PC-9 (cell line): ENCODE results near the gene EGF. TPM values are rescaled to one million over a fixed set of nuclear protein-coding genes. Genes with fewer than 3 reads are reported as not detected.

Experiments
- BruUV-seq: library from RNA; stranded (reverse); fragments of 400-500 nt; replicated peaks from 2 replicates; lab custom pipeline; 2021; lab: Mats Ljungman, UMichigan
- CTCF ChIA-PET: fragments of 300-600 bp; sonication (Branson Sonifier 250); formaldehyde crosslinking; loops from one replicate; lab custom pipeline; 2022; ENCODE audit warnings: antibody characterized with exemption; lab: Charles Lee
- POLR2A ChIA-PET: fragments of 300-600 bp; sonication (Branson Sonifier 250); formaldehyde crosslinking; loops from one replicate; lab custom pipeline; 2022; ENCODE audit warnings: antibody characterized with exemption; ENCODE audit not compliant: unreplicated experiment; lab: Charles Lee
- DNase-seq, 2 experiments: peaks; one replicate each; pipeline versions ENCODE4 v3.0.0 to v3.0.0-alpha.2; 2015 to 2022; ENCODE audit warnings: mixed read lengths in 1 of 2
- H2AFZ ChIP-seq: fragments of 200-600 bp; sonication (generic); 2 replicates; pipeline ENCODE4 v1.8.1; 2017; ENCODE audit warnings: antibody characterized with exemption
- H3F3A ChIP-seq: fragments of 200-600 bp; sonication (generic); 2 replicates; pipeline ENCODE4 v1.8.1; 2017; ENCODE audit warnings: antibody characterized with exemption, mild to moderate bottlenecking, low read depth; ENCODE audit not compliant: insufficient read depth
- H3K27ac ChIP-seq: fragments of 200-600 bp; sonication (generic); 2 replicates; pipeline ENCODE4 v1.6.1; 2016; ENCODE audit warnings: mixed run types
- H3K27me3 ChIP-seq: fragments of 200-600 bp; sonication (generic); 2 replicates; pipeline ENCODE4 v1.6.1; 2016; ENCODE audit warnings: low read depth, mixed run types; ENCODE audit not compliant: insufficient read depth
- H3K36me3 ChIP-seq: fragments of 200-600 bp; sonication (generic); 2 replicates; pipeline ENCODE4 v1.6.1; 2016; ENCODE audit warnings: low read depth, mixed run types
- H3K4me1 ChIP-seq: fragments of 200-600 bp; sonication (generic); replicated peaks from 2 replicates; pipeline ENCODE4 v1.6.1; 2016; ENCODE audit warnings: mixed run types; ENCODE audit not compliant: insufficient read depth
- H3K4me2 ChIP-seq: fragments of 200-600 bp; sonication (generic); 2 replicates; pipeline ENCODE4 v1.6.1; 2017; ENCODE audit warnings: mixed run types
- H3K4me3 ChIP-seq: fragments of 200-600 bp; sonication (generic); 2 replicates; pipeline ENCODE4 v1.6.1; 2016; ENCODE audit warnings: mixed run types
- H3K79me2 ChIP-seq: fragments of 200-600 bp; sonication (generic); 2 replicates; pipeline ENCODE4 v1.6.1; 2017; ENCODE audit warnings: low read depth, mixed run types
- H3K9me2 ChIP-seq: fragments of 200-600 bp; sonication (generic); 2 replicates; pipeline ENCODE4 v1.8.1; 2017; ENCODE audit warnings: mild to moderate bottlenecking; ENCODE audit not compliant: insufficient read depth
- H3K9me3 ChIP-seq: fragments of 200-600 bp; sonication (generic); 2 replicates; pipeline ENCODE4 v1.8.1; 2016; ENCODE audit warnings: low read depth; ENCODE audit not compliant: insufficient read depth
- H4K20me1 ChIP-seq: fragments of 200-600 bp; sonication (generic); 2 replicates; pipeline ENCODE4 v1.8.1; 2017; ENCODE audit not compliant: insufficient read depth
- EZH2 ChIP-seq: fragments of 200-600 bp; sonication (generic); IDR thresholded peaks from 2 replicates; pipeline ENCODE4 v1.8.0; 2017; ENCODE audit warnings: antibody characterized with exemption, low read depth
- intact Hi-C: fragments of 100-400 bp; cut with micrococcal nuclease; formaldehyde crosslinking; loops from one replicate; pipeline ENCODE4 v1.10.0; 2022; ENCODE audit not compliant: unreplicated experiment
- total RNA-seq: library from RNA; stranded (reverse); gene quantifications from 2 replicates; pipeline ENCODE4 v1.2.3, GENCODE V29; 2021
- TF ChIP-seq, protein P1 (sequence below): fragments of 200-600 bp; sonication (generic); conservative IDR thresholded peaks from 2 replicates; pipeline ENCODE4 v1.6.1; 2017; ENCODE audit warnings: mixed run types, antibody characterized with exemption, mild to moderate bottlenecking, moderate library complexity

The EGF gene
- total RNA-seq, 1 experiment from 2014 or later, result 20.4 TPM

GRCh38 chr4:109967798-109968520 is 55.3 kb downstream of the EGF start:
- H3K9me2 ChIP-seq, result 0 out of 2 replicates have a peak, but pooled peaks cover 8% of the 10 kb centered on the region
- H3K79me2 ChIP-seq, result no peaks in the 10 kb centered on the region
- ChIA-PET CTCF (no interaction called here), POLR2A (no interaction called here)
- no peak overlapping the region for H2AFZ ChIP-seq
- intact Hi-C loops, result loop anchor here (5.0 kb wide), 1 partner anchor 56 kb away; the partner anchor contains the start of gene EGF
- H3K4me2 ChIP-seq, result peak overlapping the region; percentile 81
- BruUV-seq, result no TSS peak
- H3K27me3 ChIP-seq, result no peaks in the 10 kb centered on the region
- H3K4me1 ChIP-seq, result peaks cover 37% of the 10 kb centered on the region
- no peaks in the 10 kb centered on the region for H3K36me3 ChIP-seq
- no peaks in the 10 kb centered on the region for H3K9me3 ChIP-seq
- TF ChIP-seq, protein P1, sequence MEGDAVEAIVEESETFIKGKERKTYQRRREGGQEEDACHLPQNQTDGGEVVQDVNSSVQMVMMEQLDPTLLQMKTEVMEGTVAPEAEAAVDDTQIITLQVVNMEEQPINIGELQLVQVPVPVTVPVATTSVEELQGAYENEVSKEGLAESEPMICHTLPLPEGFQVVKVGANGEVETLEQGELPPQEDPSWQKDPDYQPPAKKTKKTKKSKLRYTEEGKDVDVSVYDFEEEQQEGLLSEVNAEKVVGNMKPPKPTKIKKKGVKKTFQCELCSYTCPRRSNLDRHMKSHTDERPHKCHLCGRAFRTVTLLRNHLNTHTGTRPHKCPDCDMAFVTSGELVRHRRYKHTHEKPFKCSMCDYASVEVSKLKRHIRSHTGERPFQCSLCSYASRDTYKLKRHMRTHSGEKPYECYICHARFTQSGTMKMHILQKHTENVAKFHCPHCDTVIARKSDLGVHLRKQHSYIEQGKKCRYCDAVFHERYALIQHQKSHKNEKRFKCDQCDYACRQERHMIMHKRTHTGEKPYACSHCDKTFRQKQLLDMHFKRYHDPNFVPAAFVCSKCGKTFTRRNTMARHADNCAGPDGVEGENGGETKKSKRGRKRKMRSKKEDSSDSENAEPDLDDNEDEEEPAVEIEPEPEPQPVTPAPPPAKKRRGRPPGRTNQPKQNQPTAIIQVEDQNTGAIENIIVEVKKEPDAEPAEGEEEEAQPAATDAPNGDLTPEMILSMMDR, result no peak
- no peak for TF ChIP-seq EZH2
- H4K20me1 ChIP-seq, result no peaks in the 10 kb centered on the region
- H3F3A ChIP-seq, result peaks cover 24% of the 10 kb centered on the region
- peak overlapping the region; percentile 49 for H3K4me3 ChIP-seq
- H3K27ac ChIP-seq, result peak overlapping the region; percentile 96
- peak; percentile 20 to 92 for DNase-seq

- Histone ChIP-seq H3K79me2 (no peaks in the 10 kb centered on the region), H3K4me3 (no peak overlapping the region), H3F3A (peaks cover 24% of the 10 kb centered on the region), H3K4me2 (peak overlapping the region; percentile 81), H2AFZ (no peak overlapping the region), H3K27ac (peak overlapping the region; percentile 96), H3K36me3 (no peaks in the 10 kb centered on the region), H3K4me1 (peaks cover 37% of the 10 kb centered on the region), H3K9me2 (0 out of 2 replicates have a peak, but pooled peaks cover 8% of the 10 kb centered on the region), H3K9me3 (no peaks in the 10 kb centered on the region), H4K20me1 (no peaks in the 10 kb centered on the region), H3K27me3 (no peaks in the 10 kb centered on the region)
- ChIA-PET POLR2A (no interaction called here), CTCF (no interaction called here)
- no peak for DNase-seq
- no TSS peak for BruUV-seq
- TF ChIP-seq EZH2, result no peak
- TF ChIP-seq, protein P1, result no peak
- intact Hi-C loops, result loop anchor here (5.0 kb wide), 1 partner anchor 57 kb away; the partner anchor contains the start of gene EGF
Measured at GRCh38 chr4:109969087-109969486, 56.4 kb downstream of the EGF start.

- no peaks in the 10 kb centered on the region for H3K79me2 ChIP-seq
- no TSS peak for BruUV-seq
- no peak overlapping the region for H2AFZ ChIP-seq
- CTCF ChIA-PET, result no interaction called here
- H3K27me3 ChIP-seq, result no peaks in the 10 kb centered on the region
- intact Hi-C loops, result loop anchor here (5.0 to 10.0 kb wide), 2 partner anchors 58 to 265 kb away; partner anchors contain the start of genes CASP6 and EGF
- no peaks in the 10 kb centered on the region for H3K9me3 ChIP-seq
- no peak for DNase-seq
- peaks cover 37% of the 10 kb centered on the region for H3K4me1 ChIP-seq
- no peak overlapping the region for H3K4me3 ChIP-seq
- H3F3A ChIP-seq, result peaks cover 24% of the 10 kb centered on the region
- no peaks in the 10 kb centered on the region for H4K20me1 ChIP-seq
- TF ChIP-seq, protein P1, result no peak
- no peak for TF ChIP-seq EZH2
- POLR2A ChIA-PET, result no interaction called here
- 0 out of 2 replicates have a peak, but pooled peaks cover 8% of the 10 kb centered on the region for H3K9me2 ChIP-seq
- no peak overlapping the region for H3K4me2 ChIP-seq
- H3K36me3 ChIP-seq, result no peaks in the 10 kb centered on the region
- H3K27ac ChIP-seq, result no peak overlapping the region
Measured at GRCh38 chr4:109969919-109970318, 57.2 kb downstream of the EGF start.
